ENCODE results near the gene SCAP. TPM values are rescaled to one million over a fixed set of nuclear protein-coding genes. Genes with fewer than 3 reads are reported as not detected.

SCAP gene
- polyA plus RNA-seq, 1 of the 3 experiments (the other 2 are of a cell fraction): 28.0 TPM

- Histone ChIP-seq H3K4me3 (ENCODE audit: low read depth in 2 of 2, low read length in 1 of 2) (no peak overlapping the region), H3K4me1 (ENCODE audit: control insufficient read depth in 1 of 2, insufficient read depth in 2 of 2, low read depth in 1 of 2, low read length in 1 of 2) (peaks cover 0 to 16% of the 10 kb centered on the region in 2 experiments; a peak in 1 of 4 replicates), H3K79me2 (ENCODE audit: insufficient read depth) (peaks cover 24% of the 10 kb centered on the region; the same call in 1 of the 2 replicates), H3K9ac (no peak overlapping the region), H3F3A (replicated peaks; ENCODE audit: insufficient read depth) (no peaks in the 10 kb centered on the region), H3K27me3 (ENCODE audit: insufficient read depth) (no peaks in the 10 kb centered on the region), H2AFZ (ENCODE audit: low read depth) (no peak overlapping the region), H3K9me2 (no peaks in the 10 kb centered on the region), H3K9me3 (no peaks in the 10 kb centered on the region), H3K36me3 (replicated peaks in 1 of 2; ENCODE audit: control insufficient read depth in 1 of 2, insufficient read depth in 2 of 2, low read length in 1 of 2) (peaks cover 0 to 57% of the 10 kb centered on the region in 2 experiments), H3K27ac (ENCODE audit: low read depth in 2 of 2, low read length in 1 of 2) (no peak overlapping the region; a peak in 1 of 4 replicates), H4K20me1 (ENCODE audit: insufficient read depth) (peaks cover 18% of the 10 kb centered on the region; the same call in 1 of the 2 replicates), H3K4me2 (no peak overlapping the region)
- ChIA-PET CTCF (interaction anchor here (1.0 to 7.1 kb wide), 2 partner anchors 12 to 13 kb away, joined by 4 to 48 read pairs; no protein-coding TSS in a partner anchor), POLR2A (no interaction called here)
- DNase-seq: no peak
- WGBS (ENCODE audit: low lambda C conversion rate): 95% methylated on average over 10 of the region's 18 CpGs
- TF ChIP-seq RCOR1 (IDR thresholded peaks at IDR 0.05; ENCODE audit: low read length): no peak
- no peak for TF ChIP-seq POLR2AphosphoS5 (IDR thresholded peaks at IDR 0.05; ENCODE audit: low read depth, low read length)
- TF ChIP-seq, protein P1, sequence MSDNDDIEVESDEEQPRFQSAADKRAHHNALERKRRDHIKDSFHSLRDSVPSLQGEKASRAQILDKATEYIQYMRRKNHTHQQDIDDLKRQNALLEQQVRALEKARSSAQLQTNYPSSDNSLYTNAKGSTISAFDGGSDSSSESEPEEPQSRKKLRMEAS (IDR thresholded peaks at IDR 0.05; ENCODE audit: low read depth): no peak
- TF ChIP-seq TAF1 (IDR thresholded peaks at IDR 0.05; ENCODE audit: borderline replicate concordance, low read depth, low read length): no peak
- TF ChIP-seq TEAD4 (IDR thresholded peaks at IDR 0.05; ENCODE audit: borderline replicate concordance, insufficient read depth): no peak
- TF ChIP-seq USF2 (IDR thresholded peaks at IDR 0.05; ENCODE audit: borderline replicate concordance, low read depth, low read length): no peak
- no peak for TF ChIP-seq TCF12 (IDR thresholded peaks at IDR 0.05)
- TF ChIP-seq USF1 (IDR thresholded peaks at IDR 0.05; ENCODE audit: borderline replicate concordance, low read depth): no peak
- no peak for TF ChIP-seq NFIC (IDR thresholded peaks at IDR 0.05; ENCODE audit: borderline replicate concordance)
- TF ChIP-seq FOSL2 (IDR thresholded peaks at IDR 0.05; ENCODE audit: borderline replicate concordance, low read depth): no peak
- no peak for TF ChIP-seq SIN3A (IDR thresholded peaks at IDR 0.05; ENCODE audit: borderline replicate concordance, low read depth, low read length)
- TF ChIP-seq, protein P2, sequence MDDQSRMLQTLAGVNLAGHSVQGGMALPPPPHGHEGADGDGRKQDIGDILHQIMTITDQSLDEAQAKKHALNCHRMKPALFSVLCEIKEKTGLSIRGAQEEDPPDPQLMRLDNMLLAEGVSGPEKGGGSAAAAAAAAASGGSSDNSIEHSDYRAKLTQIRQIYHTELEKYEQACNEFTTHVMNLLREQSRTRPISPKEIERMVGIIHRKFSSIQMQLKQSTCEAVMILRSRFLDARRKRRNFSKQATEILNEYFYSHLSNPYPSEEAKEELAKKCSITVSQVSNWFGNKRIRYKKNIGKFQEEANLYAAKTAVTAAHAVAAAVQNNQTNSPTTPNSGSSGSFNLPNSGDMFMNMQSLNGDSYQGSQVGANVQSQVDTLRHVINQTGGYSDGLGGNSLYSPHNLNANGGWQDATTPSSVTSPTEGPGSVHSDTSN (IDR thresholded peaks at IDR 0.05): no peak
These were observed 67.6 kb downstream of the SCAP start for GRCh38 chr3:47407896-47408838.

Data from SK-N-SH (cell line).